D721Med (cell line): Measurements from ENCODE around the gene DVL1.
"Not testable (repeated sequence)": the region's sequence is repeated elsewhere in the genome, so short reads cannot be mapped to it uniquely, and the experiment has no call there.

Experiments used
- DNase-seq: peaks from one replicate; pipeline ENCODE4 v3.0.0; 2011; ENCODE audit warnings: low spot score; ENCODE audit not compliant: insufficient read length
- FAIRE-seq: peaks from 2 replicates; lab custom pipeline; 2011; peaks lifted over from hg19 to GRCh38; lab: Jason Lieb, UNC
- CTCF ChIP-seq: IDR thresholded peaks from 2 replicates; pipeline ENCODE4 v1.5.1; 2012; ENCODE audit warnings: mild to moderate bottlenecking, control low read depth; ENCODE audit not compliant: insufficient read depth; ENCODE audit errors: missing control alignments

DVL1 gene

GRCh38 chr1:1318131-1318652, 31.0 kb downstream of the DVL1 start:
- TF ChIP-seq CTCF, result no peak
- FAIRE-seq, result no peak
- DNase-seq, result no peak

- no peak for TF ChIP-seq CTCF
- FAIRE-seq (no peak), DNase-seq (no peak)
These were observed 31.8 kb downstream of the DVL1 start for GRCh38 chr1:1317420-1317819.

- DNase-seq, FAIRE-seq: not testable (repeated sequence)
These were observed 33.0 kb downstream of the DVL1 start for GRCh38 chr1:1316199-1316598.

- FAIRE-seq, result no peak
- TF ChIP-seq CTCF, result no peak
- no peak for DNase-seq
These were observed 33.7 kb downstream of the DVL1 start for GRCh38 chr1:1315435-1315954.

- no peak for TF ChIP-seq CTCF
- DNase-seq, result no peak
- FAIRE-seq, result no peak
These were observed 34.4 kb downstream of the DVL1 start for GRCh38 chr1:1314678-1315335.

- DNase-seq (no peak), FAIRE-seq (no peak)
- no peak for TF ChIP-seq CTCF
These were observed 35.0 kb downstream of the DVL1 start for GRCh38 chr1:1314237-1314586.

GRCh38 chr1:1313500-1314236, 35.5 kb downstream of the DVL1 start:
- no peak for FAIRE-seq
- no peak for TF ChIP-seq CTCF

More at GRCh38 chr1:1313500-1314236, 35.5 kb downstream of the DVL1 start:
- no peak for DNase-seq
